Upper lobe of left lung (tissue), 4 donors: ENCODE measurements around the gene PLA2G4D.

Experiments
- POLR2A ChIP-seq, 4 donors: fragments of 450-650 bp; IDR thresholded peaks; one replicate each; pipeline ENCODE4 v1.5.1; 2016 to 2017; ENCODE audit warnings: antibody characterized with exemption in 4 of 4, mild to moderate bottlenecking in 2 of 4
- POLR2AphosphoS5 ChIP-seq, 2 donors: sonication (generic); formaldehyde crosslinking; IDR thresholded peaks; one replicate each; pipeline ENCODE4 v1.5.1; 2017; ENCODE audit warnings: antibody characterized with exemption in 2 of 2
- TF ChIP-seq, protein P1 (sequence below), 6 experiments: fragments of 450-650 bp in 4 of 6; fragments of 200-600 bp in 2 of 6; sonication (generic) in 2 of 6; IDR thresholded peaks; one replicate each; pipeline ENCODE4 v1.5.1; 2016 to 2019; ENCODE audit warnings: antibody characterized with exemption in 6 of 6

DNA sequence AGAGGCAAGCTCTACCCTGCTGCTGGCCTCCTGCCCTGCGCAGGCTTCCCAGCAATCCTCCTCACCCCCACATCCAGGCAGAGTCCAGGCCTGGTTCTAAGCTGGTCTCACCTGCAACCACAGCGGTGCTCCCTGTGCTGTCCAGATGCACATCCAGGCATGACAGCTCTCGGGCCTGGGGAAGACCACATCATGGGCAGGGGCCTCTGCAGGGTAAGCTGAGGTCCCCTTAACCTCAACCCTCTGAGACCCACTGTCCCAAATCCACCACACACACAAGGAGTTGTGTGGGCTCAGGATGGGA lies 10.8 kb downstream of the PLA2G4D start:
- TF ChIP-seq, protein P1, sequence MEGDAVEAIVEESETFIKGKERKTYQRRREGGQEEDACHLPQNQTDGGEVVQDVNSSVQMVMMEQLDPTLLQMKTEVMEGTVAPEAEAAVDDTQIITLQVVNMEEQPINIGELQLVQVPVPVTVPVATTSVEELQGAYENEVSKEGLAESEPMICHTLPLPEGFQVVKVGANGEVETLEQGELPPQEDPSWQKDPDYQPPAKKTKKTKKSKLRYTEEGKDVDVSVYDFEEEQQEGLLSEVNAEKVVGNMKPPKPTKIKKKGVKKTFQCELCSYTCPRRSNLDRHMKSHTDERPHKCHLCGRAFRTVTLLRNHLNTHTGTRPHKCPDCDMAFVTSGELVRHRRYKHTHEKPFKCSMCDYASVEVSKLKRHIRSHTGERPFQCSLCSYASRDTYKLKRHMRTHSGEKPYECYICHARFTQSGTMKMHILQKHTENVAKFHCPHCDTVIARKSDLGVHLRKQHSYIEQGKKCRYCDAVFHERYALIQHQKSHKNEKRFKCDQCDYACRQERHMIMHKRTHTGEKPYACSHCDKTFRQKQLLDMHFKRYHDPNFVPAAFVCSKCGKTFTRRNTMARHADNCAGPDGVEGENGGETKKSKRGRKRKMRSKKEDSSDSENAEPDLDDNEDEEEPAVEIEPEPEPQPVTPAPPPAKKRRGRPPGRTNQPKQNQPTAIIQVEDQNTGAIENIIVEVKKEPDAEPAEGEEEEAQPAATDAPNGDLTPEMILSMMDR (IDR thresholded peaks at IDR 0.05), result no peak
- no peak for TF ChIP-seq POLR2AphosphoS5 (IDR thresholded peaks at IDR 0.05)
- no peak for TF ChIP-seq POLR2A (IDR thresholded peaks at IDR 0.05)
